Urothelium cell line (cell line): ENCODE data around the gene ANKRD18B.
A peak's percentile ranks its signal among the peaks of the same experiment; 100 is the strongest.
"Not testable (repeated sequence)": the region's sequence is repeated elsewhere in the genome, so short reads cannot be mapped to it uniquely, and the experiment has no call there.

ENCODE experiments used
- DNase-seq: peaks from one replicate; pipeline ENCODE4 v3.0.0; 2011; ENCODE audit warnings: low spot score, mixed read lengths
- FAIRE-seq: peaks from 2 replicates; lab custom pipeline; 2011; peaks lifted over from hg19 to GRCh38; lab: Jason Lieb, UNC

The ANKRD18B gene

DNA sequence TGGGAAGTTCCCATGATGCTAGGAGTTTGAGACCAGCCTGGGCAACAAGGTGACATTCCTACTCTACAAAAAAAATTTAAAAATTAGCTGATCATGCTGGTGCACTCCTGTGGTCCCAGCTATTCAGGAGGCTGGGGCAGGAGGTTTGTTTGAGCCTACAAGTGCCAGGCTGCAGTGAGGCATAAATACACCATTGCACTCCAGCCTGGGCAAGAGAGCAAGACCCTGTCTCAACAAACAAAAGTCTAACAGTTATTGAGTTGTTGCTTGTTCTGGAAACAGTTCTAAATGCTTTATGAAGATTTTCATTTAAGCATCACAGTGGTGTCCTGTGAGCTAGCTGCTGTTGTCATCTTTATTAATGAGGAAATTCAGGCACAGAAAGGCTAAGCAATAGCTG, 4.0 kb downstream of the ANKRD18B start:
- not testable (repeated sequence) for DNase-seq, FAIRE-seq

- not testable (repeated sequence) for DNase-seq, FAIRE-seq
Measured at GRCh38 chr9:33533958-33534357, 9.9 kb downstream of the ANKRD18B start.

DNA sequence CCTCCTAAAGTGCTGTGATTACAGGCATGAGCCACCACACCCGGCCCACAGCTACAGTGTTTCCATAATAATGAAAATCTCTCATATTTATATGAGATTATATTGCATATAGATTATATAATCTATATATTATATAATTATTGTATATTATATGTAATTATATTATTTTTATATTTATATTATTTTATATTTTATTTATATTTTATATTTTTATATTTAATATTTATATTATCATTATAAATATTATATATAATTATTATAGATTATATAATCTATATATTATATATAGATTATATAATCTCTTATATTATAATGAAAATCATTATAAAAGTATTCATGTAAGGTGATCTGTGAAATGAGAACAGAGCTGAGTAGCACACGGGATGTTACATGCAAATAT, 11.5 kb downstream of the ANKRD18B start:
- no peak for FAIRE-seq
- DNase-seq, result no peak

DNA sequence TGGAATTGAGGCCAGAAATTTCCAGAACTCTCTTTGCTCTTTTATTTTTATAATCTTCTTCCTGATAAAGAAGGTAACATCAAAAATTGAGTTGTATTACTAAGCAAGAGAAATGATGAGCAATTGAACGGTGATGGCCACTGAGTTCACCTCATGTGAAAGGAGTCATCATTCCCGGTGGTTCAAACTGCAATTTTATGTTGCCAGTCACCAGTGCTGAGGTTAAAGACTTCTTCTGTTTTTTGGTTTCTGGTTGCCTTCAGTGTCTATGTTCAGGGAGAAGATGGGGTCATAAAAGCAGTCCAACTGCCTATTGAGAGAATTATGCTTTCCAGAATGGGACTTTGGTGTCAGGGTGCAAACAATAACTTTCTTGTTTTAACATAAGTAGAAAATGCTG, 19.4 kb downstream of the ANKRD18B start:
- FAIRE-seq, DNase-seq: not testable (repeated sequence)

- not testable (repeated sequence) for DNase-seq, FAIRE-seq
Measured at GRCh38 chr9:33545715-33546114, 21.7 kb downstream of the ANKRD18B start.

GRCh38 chr9:33548816-33549215, 24.8 kb downstream of the ANKRD18B start:
- FAIRE-seq, DNase-seq: not testable (repeated sequence)

DNA sequence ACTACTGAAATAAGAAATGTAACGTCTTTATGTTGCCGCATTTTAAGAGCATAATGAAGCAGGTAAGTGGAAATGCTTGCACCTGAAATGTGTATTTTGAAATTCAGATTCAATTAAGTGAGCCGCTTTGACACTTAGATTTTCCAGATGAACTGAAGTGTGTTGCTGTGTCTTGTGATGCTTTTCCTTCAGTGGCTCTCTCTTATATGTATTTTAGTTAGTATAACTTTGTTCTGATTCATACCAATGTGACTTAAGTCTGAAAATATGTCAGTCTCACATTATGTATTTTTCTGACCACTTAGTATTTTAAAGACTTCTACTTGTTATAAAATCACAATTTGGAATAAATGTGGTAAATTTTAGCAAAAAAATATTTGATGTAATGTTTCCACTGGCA, 25.4 kb downstream of the ANKRD18B start:
- not testable (repeated sequence) for FAIRE-seq, DNase-seq

DNA sequence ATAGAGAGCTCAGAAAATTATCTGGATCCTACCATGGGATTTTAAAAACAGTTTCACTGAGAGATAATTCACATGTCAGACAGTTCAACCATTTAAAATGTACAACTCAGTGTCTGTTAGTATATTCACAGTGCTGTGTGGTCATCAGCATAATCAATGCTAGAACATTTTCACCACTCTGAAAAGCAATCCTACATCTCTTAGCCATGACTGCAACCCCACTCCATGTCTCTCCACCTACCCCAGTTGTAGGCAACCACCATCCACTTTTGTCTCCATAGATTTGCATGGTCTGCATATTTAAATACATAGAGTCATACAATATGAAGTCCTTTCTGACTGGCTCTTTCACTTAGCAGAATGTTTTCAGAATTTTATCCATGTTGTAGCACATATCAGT, 27.1 kb downstream of the ANKRD18B start:
- not testable (repeated sequence) for FAIRE-seq, DNase-seq

DNA sequence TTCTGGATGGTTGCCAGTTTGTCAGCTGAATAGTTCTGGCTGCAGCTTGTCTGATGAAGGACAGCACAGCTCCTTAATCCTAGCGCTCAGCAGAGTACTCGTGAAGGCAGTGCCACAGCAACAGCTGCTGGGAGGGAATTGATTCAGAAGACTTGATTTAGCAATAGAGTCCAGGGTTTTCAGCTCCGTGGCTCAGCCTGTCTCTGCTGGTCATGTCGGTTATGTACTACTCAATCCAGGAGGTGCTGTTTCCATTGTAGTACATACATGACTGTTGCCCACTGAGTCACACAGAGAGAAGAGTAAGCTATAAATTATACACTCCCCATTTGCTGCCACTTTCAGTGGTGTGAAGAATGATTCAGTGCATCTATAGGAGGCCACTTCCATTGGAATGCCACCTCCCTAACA, 28.3 kb downstream of the ANKRD18B start:
- peak; percentile 84 for FAIRE-seq
- not testable (repeated sequence) for DNase-seq

- not testable (repeated sequence) for FAIRE-seq, DNase-seq
Measured at GRCh38 chr9:33560217-33560616, 36.2 kb downstream of the ANKRD18B start.

DNA sequence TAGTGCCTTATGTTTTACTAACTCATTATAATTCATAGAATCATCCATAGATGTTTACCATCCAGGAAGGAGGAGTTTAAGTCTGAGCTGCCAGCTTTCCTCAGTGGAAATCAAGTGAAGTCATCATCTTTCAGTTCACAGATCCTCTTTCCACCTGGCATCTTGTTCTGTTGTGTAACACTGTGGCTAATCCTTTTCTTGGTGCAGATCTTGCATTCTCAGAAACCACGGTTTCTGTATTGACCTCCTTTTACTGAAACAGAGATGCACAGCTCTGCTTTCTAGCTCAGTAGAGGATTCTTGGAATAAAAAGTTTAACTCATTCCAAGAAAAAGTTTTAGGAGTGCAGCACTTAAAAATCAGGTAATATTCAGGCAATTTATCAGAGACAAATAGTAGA, 38.1 kb downstream of the ANKRD18B start:
- DNase-seq, FAIRE-seq: not testable (repeated sequence)

GRCh38 chr9:33567776-33568175, 43.7 kb downstream of the ANKRD18B start:
- FAIRE-seq, DNase-seq: not testable (repeated sequence)

GRCh38 chr9:33577786-33578185, 53.7 kb downstream of the ANKRD18B start:
- FAIRE-seq, DNase-seq: not testable (repeated sequence)

GRCh38 chr9:33579996-33580395, 55.9 kb downstream of the ANKRD18B start:
- not testable (repeated sequence) for FAIRE-seq, DNase-seq

DNA sequence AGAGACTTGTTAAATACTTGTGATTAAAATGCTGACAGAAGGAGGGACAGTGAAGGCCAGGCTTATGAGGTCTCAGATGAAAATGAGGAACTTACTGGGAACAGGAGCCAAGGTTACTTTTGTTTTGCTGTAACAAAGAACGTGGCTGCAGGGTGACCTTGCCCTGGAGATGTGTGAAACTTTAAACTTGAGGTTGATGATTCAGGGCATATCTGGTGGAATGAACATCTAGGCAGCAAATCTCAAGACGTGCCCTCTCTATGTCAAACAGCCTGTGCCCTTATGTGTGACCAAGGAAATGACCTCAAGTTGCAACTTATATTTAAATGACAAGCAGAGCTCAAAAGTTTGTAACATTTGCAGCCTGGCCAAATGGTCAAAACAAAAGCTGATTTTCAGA, 58.6 kb downstream of the ANKRD18B start:
- DNase-seq, FAIRE-seq: not testable (repeated sequence)

- not testable (repeated sequence) for DNase-seq, FAIRE-seq
Measured at GRCh38 chr9:33586128-33586527, 62.1 kb downstream of the ANKRD18B start.

DNA sequence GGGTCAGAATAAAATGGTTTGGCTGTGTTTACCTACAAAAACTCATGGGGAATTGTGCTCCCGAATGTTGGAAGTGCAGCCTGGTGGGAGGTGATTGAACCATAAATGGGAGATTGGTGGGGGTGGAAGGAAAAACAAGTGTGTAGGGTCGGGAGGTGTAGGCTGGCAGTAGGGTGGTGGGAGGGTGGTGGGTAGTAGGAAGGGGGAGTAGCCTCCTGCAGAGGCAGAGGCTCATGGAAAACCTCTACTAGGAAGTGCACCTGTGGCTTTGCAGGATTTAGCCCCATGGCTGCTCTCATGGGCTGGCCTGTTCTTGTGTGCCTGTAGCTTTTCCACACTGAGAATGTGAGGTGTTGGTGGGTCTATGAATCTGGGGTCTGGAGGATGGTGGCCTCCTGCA, 63.7 kb downstream of the ANKRD18B start:
- FAIRE-seq, DNase-seq: not testable (repeated sequence)

DNA sequence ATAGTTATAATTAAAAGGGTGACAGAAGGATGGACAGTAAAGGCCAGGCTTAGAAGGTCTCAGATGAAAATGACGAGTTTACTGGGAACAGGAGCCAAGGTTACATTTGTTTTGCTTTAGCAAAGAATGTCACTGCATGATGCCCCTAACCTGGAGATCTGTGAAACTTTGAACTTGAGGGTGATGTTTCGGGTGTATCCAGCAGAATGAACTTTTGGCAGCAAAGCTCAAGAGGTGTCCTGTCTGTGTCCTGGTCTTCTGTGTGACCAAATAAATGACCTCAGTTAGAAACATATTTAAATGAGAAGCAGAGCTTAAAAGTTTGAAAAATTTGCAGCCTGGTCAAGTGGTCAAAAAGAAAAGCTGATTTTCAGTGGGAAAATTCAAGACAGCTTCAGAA, 64.8 kb downstream of the ANKRD18B start:
- not testable (repeated sequence) for FAIRE-seq, DNase-seq

DNA sequence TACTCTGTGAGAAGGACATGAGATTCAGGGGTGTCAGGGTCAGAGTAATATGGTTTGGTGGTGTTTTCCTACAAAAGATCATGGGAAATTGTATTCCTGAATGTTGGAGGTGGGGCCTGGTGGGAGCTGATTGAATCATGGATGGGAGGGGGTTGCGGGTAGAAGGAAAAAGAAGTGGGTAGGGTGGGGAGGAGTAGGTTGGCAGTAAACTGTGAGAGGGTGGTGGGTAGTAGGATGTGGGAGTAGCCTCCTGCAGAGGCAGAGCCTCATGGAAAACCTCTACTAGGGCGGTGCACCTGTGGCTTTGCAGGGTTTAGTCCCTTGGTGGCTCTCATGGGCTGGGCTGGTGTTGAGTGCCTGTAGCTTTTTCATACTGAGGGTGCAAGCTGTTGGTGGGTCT, 66.8 kb downstream of the ANKRD18B start:
- not testable (repeated sequence) for FAIRE-seq, DNase-seq

- FAIRE-seq, result not testable (repeated sequence)
Measured at GRCh38 chr9:33596974-33597373, 72.9 kb downstream of the ANKRD18B start.

DNA sequence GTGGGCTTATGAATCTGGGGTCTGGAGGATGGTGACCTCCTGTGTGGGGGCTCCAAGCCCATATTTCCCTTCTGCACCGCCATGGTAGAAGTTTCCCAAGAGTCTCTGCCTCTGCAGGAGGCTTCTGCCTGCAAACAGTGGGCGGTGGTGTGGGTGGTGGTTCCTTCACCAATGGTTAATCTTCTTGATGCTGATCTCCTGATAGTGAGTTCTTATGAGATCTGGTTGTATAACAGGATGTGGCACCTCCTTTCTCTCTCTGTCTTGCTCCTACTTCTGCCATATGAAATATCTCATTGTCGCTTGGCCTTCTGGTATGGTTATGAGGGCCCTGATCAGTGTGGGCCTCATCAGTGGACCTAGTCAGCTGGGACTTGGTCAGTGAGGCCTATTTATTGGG, 73.3 kb downstream of the ANKRD18B start:
- FAIRE-seq, result not testable (repeated sequence)

More at GRCh38 chr9:33596974-33597373, 72.9 kb downstream of the ANKRD18B start:
- not testable (repeated sequence) for DNase-seq

DNA sequence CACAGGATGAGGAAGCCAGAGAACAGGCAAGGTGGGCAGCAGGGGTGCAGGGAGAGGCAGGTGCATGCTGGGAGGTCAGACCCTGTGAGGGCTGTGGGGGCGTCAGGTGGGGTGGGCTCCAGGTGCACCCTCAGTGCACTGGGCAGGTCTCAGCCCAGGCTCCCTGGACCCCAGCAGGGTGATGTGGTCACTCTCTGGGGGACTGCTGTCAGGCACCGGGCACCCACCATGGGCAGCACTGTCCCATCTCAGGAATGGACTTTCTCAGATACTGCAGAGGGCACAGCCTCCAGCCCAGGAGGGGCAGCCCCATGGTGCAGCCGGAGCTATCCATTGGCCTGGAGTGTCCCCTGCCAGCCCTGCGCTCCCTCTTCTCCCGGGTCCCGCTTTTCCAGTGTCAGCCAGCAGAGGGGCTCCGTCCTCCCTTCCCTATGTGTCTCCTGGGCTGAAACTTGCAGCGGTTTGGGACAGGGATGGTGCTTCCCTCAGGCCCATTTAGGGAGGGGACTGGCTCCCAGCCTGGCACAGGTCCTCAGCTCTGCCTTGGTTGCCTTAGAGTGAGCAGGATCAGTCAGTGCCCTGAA, 74.8 kb downstream of the ANKRD18B start:
- not testable (repeated sequence) for DNase-seq, FAIRE-seq

More for the DNA sequence above, 73.3 kb downstream of the ANKRD18B start:
- DNase-seq, result not testable (repeated sequence)
